Esophagus (tissue), 2 donors: ENCODE data around the gene IL22. TPM values are rescaled to one million over a fixed set of nuclear protein-coding genes. Genes with fewer than 3 reads are reported as not detected.
"Not testable (repeated sequence)": the region's sequence is repeated elsewhere in the genome, so short reads cannot be mapped to it uniquely, and the experiment has no call there.

Source experiments
- H3K27ac ChIP-seq, 2 donors: one replicate each; pipeline ENCODE4 v1.5.1; 2013; ENCODE audit warnings: low read depth in 2 of 2, mild to moderate bottlenecking in 2 of 2, inconsistent platforms in 1 of 2, low read length in 1 of 2, moderate library complexity in 1 of 2
- H3K27me3 ChIP-seq, 2 donors: one replicate each; pipeline ENCODE4 v1.6.1; 2013; ENCODE audit warnings: low read length in 2 of 2, control low read depth in 1 of 2, mild to moderate bottlenecking in 1 of 2; ENCODE audit not compliant: insufficient read depth in 2 of 2, control insufficient read depth in 1 of 2
- H3K36me3 ChIP-seq, 2 donors: one replicate each; pipeline ENCODE4 v1.6.1; 2013; ENCODE audit warnings: low read length in 1 of 2; ENCODE audit not compliant: control insufficient read depth in 2 of 2, insufficient read depth in 2 of 2
- H3K4me1 ChIP-seq, 2 donors: one replicate each; pipeline ENCODE4 v1.6.1; 2013; ENCODE audit warnings: low read length in 1 of 2; ENCODE audit not compliant: control insufficient read depth in 2 of 2, insufficient read depth in 2 of 2
- H3K4me3 ChIP-seq, 2 donors: one replicate each; pipeline ENCODE4 v1.5.1; 2013; ENCODE audit warnings: low read length in 2 of 2, mild to moderate bottlenecking in 2 of 2, low read depth in 1 of 2, moderate library complexity in 1 of 2
- H3K9me3 ChIP-seq, 2 donors: one replicate each; pipeline ENCODE4 v1.6.1; 2013; ENCODE audit warnings: mild to moderate bottlenecking in 2 of 2, low read depth in 1 of 2, low read length in 1 of 2, moderate library complexity in 1 of 2; ENCODE audit not compliant: control insufficient read depth in 2 of 2, insufficient read depth in 1 of 2
- WGBS, 2 donors: extraction: QIAGEN DNeasy Blood & Tissue Kit; methylation state at CpG; one replicate each; pipeline ENCODE4 v1.1.7; 2013; 5-methylcytosine and 5-hydroxymethylcytosine counted together
- polyA plus RNA-seq, 2 donors: library from polyadenylated mRNA; stranded (reverse); fragments of 200-250 nt; gene quantifications; one replicate each; pipeline ENCODE4 v1.2.3, GENCODE V29; 2013
- donor health status: healthy with polysubstance abuse.
- donor health status: Bipolar disorder and iron deficiency.

The IL22 gene
- polyA plus RNA-seq, 2 donors = 0.36 TPM; not detected in 1

DNA sequence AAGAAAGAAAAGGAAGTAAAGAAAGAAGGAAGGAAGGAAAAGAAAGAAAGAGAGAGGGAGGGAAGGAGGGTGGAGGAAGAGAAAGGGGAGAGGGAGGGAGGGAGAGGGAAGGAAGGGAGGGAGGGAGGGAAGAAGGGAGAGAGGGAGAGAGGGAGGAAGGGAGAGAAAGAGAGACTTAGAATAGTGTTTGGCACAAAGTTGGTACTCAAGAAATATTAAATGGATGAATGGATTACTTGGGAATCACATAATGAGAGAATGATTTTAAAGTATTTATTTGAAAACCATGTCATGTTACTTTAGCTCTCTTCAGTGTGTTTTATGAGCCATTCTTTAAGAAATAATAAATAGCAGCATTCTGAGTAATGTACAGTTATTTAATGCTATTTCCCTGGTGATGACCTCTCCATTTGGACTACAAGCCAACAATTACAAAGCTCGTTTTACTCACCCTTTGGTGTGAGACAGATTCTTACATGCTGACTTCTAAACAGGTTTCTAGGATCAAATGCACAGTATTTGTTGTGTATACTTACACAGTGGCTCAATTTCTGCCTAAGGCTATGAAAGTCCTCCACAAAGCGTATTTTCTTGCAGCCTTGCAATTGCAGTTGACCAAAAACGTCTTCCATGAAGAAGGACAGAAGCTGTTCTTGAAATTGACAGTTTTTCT, 28.7 kb downstream of the IL22 start:
- H3K27me3 ChIP-seq = no peaks in the 10 kb centered on the region
- H3K4me1 ChIP-seq = no peaks in the 10 kb centered on the region
- no peaks in the 10 kb centered on the region for H3K36me3 ChIP-seq
- no peak overlapping the region for H3K4me3 ChIP-seq
- H3K9me3 ChIP-seq = no peaks in the 10 kb centered on the region
- WGBS, 2 donors = 42 to 60% methylated on average over 3 of the region's 3 CpGs
- H3K27ac ChIP-seq = no peak overlapping the region

DNA sequence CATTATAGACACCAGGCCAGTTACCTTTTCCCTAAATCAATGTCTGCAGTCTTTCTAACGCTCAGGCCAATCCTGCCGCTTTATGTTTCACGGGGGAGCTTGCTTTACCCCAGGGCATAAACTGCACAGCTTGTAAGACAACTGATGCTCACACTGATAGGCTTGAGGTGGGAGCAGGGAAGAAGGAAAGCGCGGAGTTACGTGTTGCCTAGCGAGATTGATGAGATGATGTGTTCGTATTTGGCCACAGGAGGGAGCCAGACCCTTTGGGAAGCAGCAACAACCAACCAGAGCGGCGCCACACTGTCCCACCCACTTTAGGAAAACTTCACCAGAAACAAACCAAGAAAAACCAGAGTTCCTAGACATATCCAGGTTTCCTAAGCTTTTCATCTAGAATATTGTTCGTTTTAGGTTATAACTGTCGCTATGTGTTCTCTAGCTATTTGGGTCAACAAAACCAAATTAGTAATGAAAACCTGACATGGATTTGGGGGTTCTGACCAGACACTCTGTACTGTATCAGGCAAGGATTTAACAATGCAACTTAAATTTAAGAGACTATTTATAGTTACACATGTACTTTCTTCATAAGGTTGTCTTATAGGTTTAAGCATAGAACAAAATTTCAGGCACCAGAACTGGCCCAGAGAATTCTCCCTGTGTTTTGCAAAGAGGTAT, 30.2 kb downstream of the IL22 start:
- no peaks in the 10 kb centered on the region for H3K36me3 ChIP-seq
- no peak overlapping the region for H3K27ac ChIP-seq
- H3K4me3 ChIP-seq = no peak overlapping the region
- 3 to 4% methylated on average over 12 of the region's 12 CpGs for WGBS, 2 donors
- H3K4me1 ChIP-seq = no peaks in the 10 kb centered on the region
- H3K9me3 ChIP-seq = no peaks in the 10 kb centered on the region
- H3K27me3 ChIP-seq = no peaks in the 10 kb centered on the region

DNA sequence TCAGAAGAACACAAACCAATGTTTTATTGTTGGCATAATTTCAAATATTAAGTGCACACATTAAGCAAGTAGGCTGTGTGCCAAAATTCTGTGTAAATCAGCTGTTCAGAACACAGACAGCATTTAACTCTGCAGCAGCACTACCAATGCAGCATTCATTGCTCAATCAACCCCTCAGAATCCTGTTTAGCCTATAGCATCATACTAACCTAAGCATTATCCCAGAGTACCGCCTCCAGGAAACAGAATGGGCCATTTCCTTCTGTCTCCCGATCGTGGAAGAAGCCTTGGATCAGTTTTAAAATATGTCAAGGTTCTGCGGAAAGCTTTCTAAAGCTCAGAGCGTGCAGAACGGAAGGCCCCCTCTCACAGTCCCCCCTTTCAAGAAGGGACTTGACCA, 31.1 kb downstream of the IL22 start:
- Histone ChIP-seq H3K4me1 (no peaks in the 10 kb centered on the region), H3K9me3 (no peaks in the 10 kb centered on the region), H3K36me3 (no peaks in the 10 kb centered on the region), H3K27ac (no peak overlapping the region), H3K4me3 (no peak overlapping the region), H3K27me3 (no peaks in the 10 kb centered on the region)
- WGBS, 2 donors = 46 to 57% methylated on average over 6 of the region's 6 CpGs

- H3K27me3 ChIP-seq = no peaks in the 10 kb centered on the region
- 74 to 90% methylated on average over 1 of the region's 1 CpG for WGBS, 2 donors
- H3K4me1 ChIP-seq = no peaks in the 10 kb centered on the region
- H3K9me3 ChIP-seq = no peaks in the 10 kb centered on the region
- H3K4me3 ChIP-seq = no peak overlapping the region
- no peak overlapping the region for H3K27ac ChIP-seq
- H3K36me3 ChIP-seq = no peaks in the 10 kb centered on the region
These were observed 31.9 kb downstream of the IL22 start for GRCh38 chr12:68221497-68221896.

- Histone ChIP-seq H3K9me3 (no peaks in the 10 kb centered on the region), H3K4me1 (no peaks in the 10 kb centered on the region), H3K36me3 (no peaks in the 10 kb centered on the region), H3K27ac (no peak overlapping the region), H3K27me3 (no peaks in the 10 kb centered on the region), H3K4me3 (no peak overlapping the region)
- WGBS, 2 donors = 77 to 80% methylated on average over 2 of the region's 2 CpGs
These were observed 42.5 kb downstream of the IL22 start for GRCh38 chr12:68210875-68211274.

- WGBS, 2 donors = 61 to 63% methylated on average over 12 of the region's 12 CpGs
- not testable (repeated sequence) for H3K27ac ChIP-seq, H3K4me1 ChIP-seq, H3K27me3 ChIP-seq, H3K4me3 ChIP-seq, H3K9me3 ChIP-seq, H3K36me3 ChIP-seq
These were observed 44.2 kb downstream of the IL22 start for GRCh38 chr12:68209048-68209728.

DNA sequence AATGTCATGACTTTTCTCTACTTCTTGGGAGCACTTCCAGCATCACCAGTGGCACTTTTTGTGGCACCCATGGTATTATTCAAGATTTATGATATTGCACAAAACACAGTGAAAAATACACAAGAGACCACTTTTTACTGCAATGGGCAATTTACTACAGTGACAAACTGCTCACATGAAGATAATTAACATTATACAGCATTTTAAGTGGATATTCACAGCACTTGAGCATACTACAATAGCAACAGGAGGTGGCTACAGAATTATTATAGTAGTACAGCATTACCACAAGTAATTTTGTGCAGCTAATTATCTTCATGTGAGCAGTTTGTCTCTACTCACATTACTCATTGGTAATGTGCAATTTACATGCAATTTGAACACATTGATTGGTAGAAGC, 46.1 kb downstream of the IL22 start:
- H3K4me1 ChIP-seq = no peaks in the 10 kb centered on the region
- H3K9me3 ChIP-seq = no peaks in the 10 kb centered on the region
- H3K27ac ChIP-seq = no peak overlapping the region
- H3K4me3 ChIP-seq = no peak overlapping the region
- no peaks in the 10 kb centered on the region for H3K27me3 ChIP-seq
- no peaks in the 10 kb centered on the region for H3K36me3 ChIP-seq

GRCh38 chr12:68206446-68206845, 47.0 kb downstream of the IL22 start:
- no peaks in the 10 kb centered on the region for H3K36me3 ChIP-seq
- 13 to 27% methylated on average over 1 of the region's 1 CpG for WGBS, 2 donors
- no peaks in the 10 kb centered on the region for H3K9me3 ChIP-seq
- no peaks in the 10 kb centered on the region for H3K4me1 ChIP-seq
- no peak overlapping the region for H3K27ac ChIP-seq
- H3K27me3 ChIP-seq = no peaks in the 10 kb centered on the region
- no peak overlapping the region for H3K4me3 ChIP-seq

GRCh38 chr12:68203460-68203875, 49.9 kb downstream of the IL22 start:
- no peaks in the 10 kb centered on the region for H3K4me1 ChIP-seq
- H3K27ac ChIP-seq = no peak overlapping the region
- 50 to 63% methylated on average over 5 of the region's 5 CpGs for WGBS, 2 donors
- H3K9me3 ChIP-seq = no peaks in the 10 kb centered on the region
- H3K27me3 ChIP-seq = no peaks in the 10 kb centered on the region
- H3K36me3 ChIP-seq = no peaks in the 10 kb centered on the region
- no peak overlapping the region for H3K4me3 ChIP-seq
